Sigmoid colon (tissue), 4 donors: ENCODE results near the gene C6orf89.

Experiments
- CTCF ChIP-seq, 4 experiments: fragments of 450-650 bp in 3 of 4; fragments of 200-600 bp in 1 of 4; IDR thresholded peaks; one replicate each; pipeline ENCODE4 v1.5.1; 2016 to 2019; ENCODE audit warnings: antibody characterized with exemption in 4 of 4, mild to moderate bottlenecking in 3 of 4, moderate library complexity in 2 of 4
- EP300 ChIP-seq, 4 donors: sonication (generic); formaldehyde crosslinking; IDR thresholded peaks; one replicate each; pipeline ENCODE4 v1.6.1; 2017; ENCODE audit warnings: antibody characterized with exemption in 4 of 4
- POLR2A ChIP-seq, 2 donors: fragments of 450-650 bp; IDR thresholded peaks; one replicate each; pipeline ENCODE4 v1.6.1; 2016; ENCODE audit warnings: antibody characterized with exemption in 2 of 2, mild to moderate bottlenecking in 2 of 2, moderate library complexity in 2 of 2
- POLR2AphosphoS5 ChIP-seq, 4 donors: sonication (generic); formaldehyde crosslinking; IDR thresholded peaks; one replicate each; pipeline ENCODE4 v1.6.1; 2017; ENCODE audit warnings: antibody characterized with exemption in 4 of 4

- TF ChIP-seq CTCF (IDR thresholded peaks at IDR 0.05), result no peak
- TF ChIP-seq POLR2AphosphoS5 (IDR thresholded peaks at IDR 0.05), result no peak
- TF ChIP-seq POLR2A (IDR thresholded peaks at IDR 0.05), result no peak
- TF ChIP-seq EP300 (IDR thresholded peaks at IDR 0.05), result no peak
These were observed 26.8 kb downstream of the C6orf89 start for GRCh38 chr6:36912586-36912985.
